ENCODE results near the gene ADGRA3.

The ADGRA3 gene

DNA sequence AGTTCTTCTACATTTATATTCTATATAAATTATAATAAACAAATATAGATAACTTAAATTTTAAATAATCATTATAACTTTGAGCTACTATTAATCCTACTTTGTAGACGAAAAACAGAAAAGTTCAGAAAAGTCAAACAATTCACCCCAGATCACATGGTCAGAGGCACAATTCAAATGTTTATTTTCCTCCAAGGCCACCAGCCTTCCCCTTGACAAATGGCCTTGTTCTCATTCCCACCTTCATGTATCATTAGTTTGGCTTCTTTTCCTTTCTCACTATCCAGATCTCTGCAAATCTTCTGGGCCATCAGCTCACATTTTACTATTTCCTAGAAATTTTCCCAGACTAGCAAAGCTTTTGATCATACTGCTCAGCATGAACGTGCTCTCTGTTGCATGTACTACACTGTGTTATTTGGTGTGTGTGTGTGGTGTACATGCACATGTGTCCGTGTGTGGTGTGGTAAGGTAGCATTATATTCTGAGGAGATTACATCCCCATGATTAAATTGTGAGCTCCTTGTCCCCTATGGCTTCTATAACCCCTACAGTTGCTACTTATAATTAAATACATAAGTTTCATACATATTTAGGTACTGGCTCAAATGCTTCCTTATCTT, 61.5 kb downstream of the ADGRA3 start:
- no peak overlapping the region for H3K4me3 ChIP-seq (ENCODE audit: low read depth, low read length)
- TF ChIP-seq, protein P1, sequence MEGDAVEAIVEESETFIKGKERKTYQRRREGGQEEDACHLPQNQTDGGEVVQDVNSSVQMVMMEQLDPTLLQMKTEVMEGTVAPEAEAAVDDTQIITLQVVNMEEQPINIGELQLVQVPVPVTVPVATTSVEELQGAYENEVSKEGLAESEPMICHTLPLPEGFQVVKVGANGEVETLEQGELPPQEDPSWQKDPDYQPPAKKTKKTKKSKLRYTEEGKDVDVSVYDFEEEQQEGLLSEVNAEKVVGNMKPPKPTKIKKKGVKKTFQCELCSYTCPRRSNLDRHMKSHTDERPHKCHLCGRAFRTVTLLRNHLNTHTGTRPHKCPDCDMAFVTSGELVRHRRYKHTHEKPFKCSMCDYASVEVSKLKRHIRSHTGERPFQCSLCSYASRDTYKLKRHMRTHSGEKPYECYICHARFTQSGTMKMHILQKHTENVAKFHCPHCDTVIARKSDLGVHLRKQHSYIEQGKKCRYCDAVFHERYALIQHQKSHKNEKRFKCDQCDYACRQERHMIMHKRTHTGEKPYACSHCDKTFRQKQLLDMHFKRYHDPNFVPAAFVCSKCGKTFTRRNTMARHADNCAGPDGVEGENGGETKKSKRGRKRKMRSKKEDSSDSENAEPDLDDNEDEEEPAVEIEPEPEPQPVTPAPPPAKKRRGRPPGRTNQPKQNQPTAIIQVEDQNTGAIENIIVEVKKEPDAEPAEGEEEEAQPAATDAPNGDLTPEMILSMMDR (IDR thresholded peaks at IDR 0.05; ENCODE audit: insufficient read depth, low read depth, low read length, missing control alignments) = no peak
- DNase-seq (ENCODE audit: low read depth) = no peak

GRCh38 chr4:22444813-22445212, 71.1 kb downstream of the ADGRA3 start:
- TF ChIP-seq, protein P1 (IDR thresholded peaks at IDR 0.05; ENCODE audit: insufficient read depth, low read depth, low read length, missing control alignments) = no peak
- H3K4me3 ChIP-seq (ENCODE audit: low read depth, low read length) = no peak overlapping the region
- DNase-seq (ENCODE audit: low read depth) = no peak

GRCh38 chr4:22442956-22443355, 72.9 kb downstream of the ADGRA3 start:
- TF ChIP-seq, protein P1 (IDR thresholded peaks at IDR 0.05; ENCODE audit: insufficient read depth, low read depth, low read length, missing control alignments) = no peak
- no peak overlapping the region for H3K4me3 ChIP-seq (ENCODE audit: low read depth, low read length)
- DNase-seq (ENCODE audit: low read depth) = no peak

- DNase-seq (ENCODE audit: low read depth) = no peak
- TF ChIP-seq, protein P1 (IDR thresholded peaks at IDR 0.05; ENCODE audit: insufficient read depth, low read depth, low read length, missing control alignments) = no peak
- H3K4me3 ChIP-seq (ENCODE audit: low read depth, low read length) = no peak overlapping the region
Measured at GRCh38 chr4:22440999-22441398, 74.9 kb downstream of the ADGRA3 start.

GRCh38 chr4:22439947-22440346, 75.9 kb downstream of the ADGRA3 start:
- TF ChIP-seq, protein P1 (IDR thresholded peaks at IDR 0.05; ENCODE audit: insufficient read depth, low read depth, low read length, missing control alignments) = no peak
- no peak for DNase-seq (ENCODE audit: low read depth)
- no peak overlapping the region for H3K4me3 ChIP-seq (ENCODE audit: low read depth, low read length)

DNA sequence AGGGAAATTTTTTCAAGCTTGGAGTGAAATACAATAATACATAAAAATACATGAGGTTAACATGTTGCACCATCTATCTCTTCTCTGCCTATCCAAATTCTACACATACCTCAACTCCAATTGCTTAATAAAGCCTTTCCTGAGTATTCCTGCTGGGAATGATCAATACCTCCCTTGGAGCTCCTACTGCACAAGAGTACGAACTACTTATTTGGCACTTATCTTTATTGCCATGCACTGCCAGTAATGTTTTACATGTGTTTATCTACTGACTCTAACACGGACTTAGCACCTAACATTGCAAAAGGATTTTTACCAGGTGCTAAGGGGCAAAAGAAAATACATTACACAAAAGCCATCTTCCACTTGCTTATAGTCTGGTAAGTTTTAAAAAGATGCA, 80.2 kb downstream of the ADGRA3 start:
- DNase-seq (ENCODE audit: low read depth) = no peak
- no peak overlapping the region for H3K4me3 ChIP-seq (ENCODE audit: low read depth, low read length)
- TF ChIP-seq, protein P1 (IDR thresholded peaks at IDR 0.05; ENCODE audit: insufficient read depth, low read depth, low read length, missing control alignments) = no peak

DNA sequence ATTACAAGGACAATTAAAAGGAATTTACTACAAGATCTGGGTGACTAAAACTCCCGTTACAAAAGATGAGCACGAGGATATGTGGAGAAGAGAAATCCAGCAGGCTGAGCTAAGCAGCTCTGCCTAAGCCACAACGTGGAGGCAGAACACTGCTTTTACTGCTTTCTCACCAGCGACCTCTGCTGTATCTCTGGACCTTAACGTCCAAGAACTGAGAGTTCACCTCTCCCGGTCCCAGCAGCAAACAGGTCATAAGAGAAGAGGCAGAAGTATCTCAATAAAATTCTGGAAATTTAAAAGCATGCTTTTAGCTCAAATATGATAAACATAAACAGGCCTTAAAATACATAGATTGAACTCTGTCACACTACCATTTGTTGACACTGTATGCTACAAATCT, 81.0 kb downstream of the ADGRA3 start:
- TF ChIP-seq, protein P1 (IDR thresholded peaks at IDR 0.05; ENCODE audit: insufficient read depth, low read depth, low read length, missing control alignments) = peak; percentile 33
- DNase-seq (ENCODE audit: low read depth) = peak; percentile 58
- H3K4me3 ChIP-seq (ENCODE audit: low read depth, low read length) = no peak overlapping the region
